ENCODE results near the gene CCM2L. TPM values are rescaled to one million over a fixed set of nuclear protein-coding genes. Genes with fewer than 3 reads are reported as not detected.

Gene CCM2L
- total RNA-seq, 2 experiments from 2014 or later: not detected

DNA sequence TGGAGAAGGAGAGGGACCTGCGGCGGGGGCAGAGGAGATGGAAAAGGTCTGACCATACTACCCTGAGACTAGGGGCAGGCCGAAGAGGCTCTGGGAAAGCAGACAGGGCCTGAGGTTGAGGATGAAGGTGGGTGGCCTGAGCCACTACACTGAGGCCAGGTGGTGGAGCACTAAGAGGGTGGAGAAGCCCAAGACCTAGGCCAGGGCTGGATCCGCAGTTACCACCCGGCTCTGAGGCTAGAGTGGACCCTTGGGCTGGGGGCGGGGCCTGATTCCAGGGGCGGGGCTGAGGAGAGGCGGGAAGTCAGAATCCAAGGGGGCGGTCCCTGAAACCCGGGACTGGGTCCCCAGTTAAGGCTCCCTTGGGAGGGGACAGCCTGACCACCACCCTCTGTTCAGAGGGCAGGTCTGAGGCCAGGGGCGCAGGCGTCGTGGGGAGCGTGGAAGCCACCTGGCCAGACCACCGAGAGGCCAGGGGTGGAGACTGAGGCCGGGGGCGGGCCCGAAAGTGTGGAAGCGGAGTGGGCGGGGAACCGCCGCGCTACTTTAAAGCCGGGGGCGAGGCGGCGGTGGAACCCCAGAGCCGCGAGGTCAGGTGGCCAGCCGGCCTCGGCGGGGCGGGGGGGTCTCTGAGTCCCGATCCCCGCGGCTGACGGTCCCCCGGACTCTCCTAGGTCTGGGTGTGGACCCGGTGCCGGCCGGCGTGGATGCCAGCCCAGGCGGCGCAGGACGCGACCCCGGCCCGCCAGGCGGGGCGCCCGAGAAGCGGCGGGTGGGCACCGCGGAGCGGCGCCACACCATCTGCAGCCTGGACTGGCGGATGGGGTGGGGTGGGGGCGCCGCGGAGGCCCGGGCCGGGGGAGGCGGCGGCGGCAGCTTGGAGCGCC, 8.3 kb downstream of the CCM2L start:
- Mint-ChIP-seq H3K27ac (no peak overlapping the region), H3K4me1 (ENCODE audit: low read depth) (peaks cover 18% of the 10 kb centered on the region), H3K9me3 (no peaks in the 10 kb centered on the region), H3K4me3 (peak overlapping the region; percentile 63), H3K36me3 (ENCODE audit: low read depth) (no peaks in the 10 kb centered on the region), H3K27me3 (peaks cover 63% of the 10 kb centered on the region)
- ChIA-PET CTCF (interaction anchor here (1.0 to 5.3 kb wide), 5 partner anchors 12 to 166 kb away, joined by 3 to 35 read pairs (median 7); partner anchors contain the start of gene PDRG1), POLR2A (interaction anchor here (0.9 kb wide), 1 partner anchor 149 kb away, joined by 3 read pairs; no protein-coding TSS in a partner anchor)
- DNase-seq: peak; percentile 60
- intact Hi-C loops (cut with micrococcal nuclease): no loop called here
- TF ChIP-seq, protein P1, sequence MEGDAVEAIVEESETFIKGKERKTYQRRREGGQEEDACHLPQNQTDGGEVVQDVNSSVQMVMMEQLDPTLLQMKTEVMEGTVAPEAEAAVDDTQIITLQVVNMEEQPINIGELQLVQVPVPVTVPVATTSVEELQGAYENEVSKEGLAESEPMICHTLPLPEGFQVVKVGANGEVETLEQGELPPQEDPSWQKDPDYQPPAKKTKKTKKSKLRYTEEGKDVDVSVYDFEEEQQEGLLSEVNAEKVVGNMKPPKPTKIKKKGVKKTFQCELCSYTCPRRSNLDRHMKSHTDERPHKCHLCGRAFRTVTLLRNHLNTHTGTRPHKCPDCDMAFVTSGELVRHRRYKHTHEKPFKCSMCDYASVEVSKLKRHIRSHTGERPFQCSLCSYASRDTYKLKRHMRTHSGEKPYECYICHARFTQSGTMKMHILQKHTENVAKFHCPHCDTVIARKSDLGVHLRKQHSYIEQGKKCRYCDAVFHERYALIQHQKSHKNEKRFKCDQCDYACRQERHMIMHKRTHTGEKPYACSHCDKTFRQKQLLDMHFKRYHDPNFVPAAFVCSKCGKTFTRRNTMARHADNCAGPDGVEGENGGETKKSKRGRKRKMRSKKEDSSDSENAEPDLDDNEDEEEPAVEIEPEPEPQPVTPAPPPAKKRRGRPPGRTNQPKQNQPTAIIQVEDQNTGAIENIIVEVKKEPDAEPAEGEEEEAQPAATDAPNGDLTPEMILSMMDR (IDR thresholded peaks at IDR 0.05): no peak
- ATAC-seq: peak; percentile 71

DNA sequence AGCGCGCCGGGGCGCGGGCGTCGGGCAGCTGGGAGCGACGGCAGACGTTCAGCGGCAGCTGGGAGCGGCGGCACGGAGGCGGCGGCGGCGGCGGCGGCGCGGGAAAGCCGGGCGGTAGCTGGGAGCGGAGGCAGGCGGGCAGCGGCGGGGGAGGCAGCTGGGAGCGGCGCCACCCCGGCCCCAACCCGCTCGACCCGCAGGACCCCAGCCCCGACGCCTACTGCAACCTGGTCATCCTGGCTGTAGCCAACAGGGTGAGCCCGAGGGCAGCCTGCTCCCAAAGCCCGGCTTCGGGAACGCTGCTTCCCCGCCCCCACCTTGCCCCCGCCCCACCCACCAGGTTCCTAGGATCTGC, 8.9 kb downstream of the CCM2L start:
- TF ChIP-seq, protein P1 (IDR thresholded peaks at IDR 0.05): no peak
- DNase-seq (no peak), ATAC-seq (no peak)

DNA sequence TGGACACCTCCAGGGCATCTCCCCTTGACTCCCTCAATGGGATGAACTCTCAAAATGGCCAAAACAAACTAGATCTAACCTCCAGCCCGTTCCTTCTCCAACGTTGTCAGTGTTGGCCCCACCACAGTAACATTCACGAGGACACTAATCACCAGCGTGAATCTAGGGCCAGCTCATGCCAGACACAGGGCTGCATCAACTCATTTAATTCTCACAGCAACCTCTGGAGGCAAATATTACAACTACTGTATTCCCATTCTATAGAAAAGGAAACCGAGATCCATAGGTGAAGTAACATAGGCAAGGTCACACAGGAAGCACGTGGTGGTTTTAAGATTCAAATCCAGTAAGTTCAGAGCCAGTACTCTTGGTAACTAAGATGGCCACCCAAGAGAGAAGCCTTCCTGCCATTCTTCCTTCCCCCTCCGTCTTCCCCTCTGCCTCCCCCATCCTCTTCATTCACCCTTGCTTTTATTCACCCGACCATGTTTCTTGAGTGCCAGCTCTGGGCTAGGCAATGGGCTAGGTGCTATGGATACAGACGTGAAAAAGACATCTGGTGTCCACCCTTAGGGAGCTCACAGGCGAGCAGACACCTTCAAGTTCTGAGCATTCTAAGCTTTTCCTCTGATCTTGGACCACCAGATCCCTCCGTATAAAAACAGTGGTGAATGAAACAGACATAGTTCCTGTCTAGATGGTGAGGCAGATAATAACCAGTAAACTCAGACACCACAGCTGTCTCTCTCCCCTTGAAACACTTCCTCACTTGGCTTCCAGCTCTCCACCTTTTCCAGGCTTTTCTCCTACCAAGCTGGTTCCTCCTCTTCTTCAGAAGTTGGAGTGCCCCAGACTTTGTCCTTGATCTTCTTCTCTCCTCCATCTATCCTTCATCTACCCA, 9.6 kb downstream of the CCM2L start:
- TF ChIP-seq, protein P1 (IDR thresholded peaks at IDR 0.05): no peak
- H3K27me3 Mint-ChIP-seq: peaks cover 59% of the 10 kb centered on the region
- ATAC-seq (no peak), DNase-seq (no peak)
- H3K36me3 Mint-ChIP-seq (ENCODE audit: low read depth): no peaks in the 10 kb centered on the region
- no peak overlapping the region for H3K27ac Mint-ChIP-seq
- no peaks in the 10 kb centered on the region for H3K9me3 Mint-ChIP-seq
- intact Hi-C loops (cut with micrococcal nuclease): no loop called here
- POLR2A ChIA-PET: interaction anchor here (0.9 kb wide), 1 partner anchor 150 kb away, joined by 3 read pairs; no protein-coding TSS in a partner anchor
- peaks cover 18% of the 10 kb centered on the region for H3K4me1 Mint-ChIP-seq (ENCODE audit: low read depth)
- peak overlapping the region; percentile 53 for H3K4me3 Mint-ChIP-seq
- CTCF ChIA-PET: interaction anchor here (1.0 to 5.3 kb wide), 4 partner anchors 11 to 197 kb away, joined by 3 to 35 read pairs (median 4); no protein-coding TSS in a partner anchor

More for the DNA sequence above, 8.9 kb downstream of the CCM2L start:
- Mint-ChIP-seq H3K27ac (no peak overlapping the region), H3K4me3 (peak overlapping the region; percentile 53), H3K36me3 (ENCODE audit: low read depth) (no peaks in the 10 kb centered on the region), H3K27me3 (peaks cover 63% of the 10 kb centered on the region), H3K4me1 (ENCODE audit: low read depth) (peaks cover 18% of the 10 kb centered on the region), H3K9me3 (no peaks in the 10 kb centered on the region)
- intact Hi-C loops (cut with micrococcal nuclease): no loop called here
- ChIA-PET POLR2A (interaction anchor here (0.9 kb wide), 1 partner anchor 149 kb away, joined by 3 read pairs; no protein-coding TSS in a partner anchor), CTCF (interaction anchor here (1.7 to 5.3 kb wide), 2 partner anchors 12 to 73 kb away, joined by 3 to 35 read pairs; no protein-coding TSS in a partner anchor)

DNA sequence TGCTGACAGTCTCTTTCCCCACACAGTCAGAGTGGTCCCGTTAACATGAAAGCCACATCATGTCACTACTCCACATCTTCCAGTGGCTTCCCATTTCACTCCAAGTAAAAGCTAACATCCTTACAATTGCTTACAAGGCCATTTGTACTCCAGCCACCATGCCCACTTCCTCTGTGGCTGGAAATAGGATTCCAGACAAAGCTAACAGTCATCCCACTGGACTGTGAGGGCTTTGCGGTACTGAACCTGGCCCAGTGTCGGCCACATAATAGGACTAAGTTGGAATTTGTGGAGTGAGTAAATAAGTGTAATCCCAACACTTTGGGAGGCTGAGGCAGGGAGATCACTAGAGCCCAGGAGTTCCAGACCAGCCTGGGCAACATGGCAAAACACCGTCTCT, 10.9 kb downstream of the CCM2L start:
- Mint-ChIP-seq H3K27me3 (peaks cover 54% of the 10 kb centered on the region), H3K4me3 (no peak overlapping the region), H3K9me3 (no peaks in the 10 kb centered on the region), H3K27ac (no peak overlapping the region), H3K36me3 (ENCODE audit: low read depth) (no peaks in the 10 kb centered on the region), H3K4me1 (ENCODE audit: low read depth) (peaks cover 18% of the 10 kb centered on the region)
- ChIA-PET CTCF (interaction anchor here (5.3 kb wide), 1 partner anchor 10 kb away, joined by 35 read pairs; no protein-coding TSS in a partner anchor), POLR2A (no interaction called here)
- TF ChIP-seq, protein P1 (IDR thresholded peaks at IDR 0.05): no peak
- intact Hi-C loops (cut with micrococcal nuclease): no loop called here
- no peak for ATAC-seq
- DNase-seq: no peak
